ENCODE results near the gene TUBB4B. TPM values are rescaled to one million over a fixed set of nuclear protein-coding genes. Genes with fewer than 3 reads are reported as not detected.
"Not testable (repeated sequence)": the region's sequence is repeated elsewhere in the genome, so short reads cannot be mapped to it uniquely, and the experiment has no call there.

Gene TUBB4B
- total RNA-seq, 4 donors from 2014 or later, result 223 to 390 (median 348) TPM

DNA sequence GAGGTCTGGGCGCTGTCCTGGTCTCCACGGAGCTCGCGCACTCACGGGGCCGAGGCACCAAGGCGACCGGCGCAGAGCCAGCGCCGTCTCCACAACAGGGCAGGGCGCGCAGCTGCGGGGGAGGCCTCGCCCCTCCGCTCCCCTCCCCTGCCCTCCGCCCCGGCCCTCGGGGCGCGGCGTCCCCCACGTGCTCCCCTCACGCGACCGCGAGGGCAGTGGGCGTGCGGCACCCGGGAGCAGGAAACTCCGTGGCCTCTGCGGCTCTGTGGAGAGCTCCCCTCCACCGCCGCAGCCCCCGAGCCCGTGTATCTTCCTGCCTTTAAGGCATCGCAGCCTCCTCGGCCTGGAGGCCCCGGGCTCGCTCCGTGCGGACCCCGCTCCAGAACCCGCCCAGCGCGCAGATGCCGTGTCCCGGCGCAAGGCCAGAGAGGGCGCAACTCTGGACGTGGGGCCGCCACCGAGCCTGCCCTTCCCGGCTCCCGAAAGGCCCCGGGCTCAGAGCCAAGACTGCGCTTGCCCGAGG lies 708 bp upstream of the TUBB4B start:
- Histone ChIP-seq H3K36me3 (peaks cover 0 to 5% (median 0%) of the 10 kb centered on the region in 4 donors), H3K27me3 (no peaks in the 10 kb centered on the region), H3K9me3 (no peaks in the 10 kb centered on the region), H3K27ac (peak overlapping the region; percentile 99 to 100 (median 100)), H3K4me3 (peak overlapping the region; percentile 42 to 78 (median 70)), H3K4me1 (peaks cover 44 to 65% (median 56%) of the 10 kb centered on the region in 4 donors)
- in situ Hi-C loops (cut with MboI; ENCODE audit: low pct_ligation_motif_present in 1 of 4, low pct_unique_long_range_greater_than_20kb in 1 of 4, low sequenced_read_pairs in 3 of 4) (no loop called here), intact Hi-C loops (cut with DNase I; ENCODE audit: low total_unique reads) (no loop called here)
- DNase-seq, result peak; percentile 83
- TF ChIP-seq, protein P1, sequence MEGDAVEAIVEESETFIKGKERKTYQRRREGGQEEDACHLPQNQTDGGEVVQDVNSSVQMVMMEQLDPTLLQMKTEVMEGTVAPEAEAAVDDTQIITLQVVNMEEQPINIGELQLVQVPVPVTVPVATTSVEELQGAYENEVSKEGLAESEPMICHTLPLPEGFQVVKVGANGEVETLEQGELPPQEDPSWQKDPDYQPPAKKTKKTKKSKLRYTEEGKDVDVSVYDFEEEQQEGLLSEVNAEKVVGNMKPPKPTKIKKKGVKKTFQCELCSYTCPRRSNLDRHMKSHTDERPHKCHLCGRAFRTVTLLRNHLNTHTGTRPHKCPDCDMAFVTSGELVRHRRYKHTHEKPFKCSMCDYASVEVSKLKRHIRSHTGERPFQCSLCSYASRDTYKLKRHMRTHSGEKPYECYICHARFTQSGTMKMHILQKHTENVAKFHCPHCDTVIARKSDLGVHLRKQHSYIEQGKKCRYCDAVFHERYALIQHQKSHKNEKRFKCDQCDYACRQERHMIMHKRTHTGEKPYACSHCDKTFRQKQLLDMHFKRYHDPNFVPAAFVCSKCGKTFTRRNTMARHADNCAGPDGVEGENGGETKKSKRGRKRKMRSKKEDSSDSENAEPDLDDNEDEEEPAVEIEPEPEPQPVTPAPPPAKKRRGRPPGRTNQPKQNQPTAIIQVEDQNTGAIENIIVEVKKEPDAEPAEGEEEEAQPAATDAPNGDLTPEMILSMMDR (IDR thresholded peaks at IDR 0.05), result peak in 1 of 5 experiments; percentile 6
- TF ChIP-seq EP300 (IDR thresholded peaks at IDR 0.05; ENCODE audit: low read depth), result no peak
- TF ChIP-seq POLR2AphosphoS5 (IDR thresholded peaks at IDR 0.05), result peak; percentile 20 to 63 (median 60)
- peak; percentile 56 for TF ChIP-seq POLR2A (IDR thresholded peaks at IDR 0.05)
- 1% methylated on average over 55 of the region's 58 CpGs; no CpG with 5 or more reads in 1 of the 2 donors for WGBS, 2 donors (ENCODE audit: low coverage in 1 of 2)

DNA sequence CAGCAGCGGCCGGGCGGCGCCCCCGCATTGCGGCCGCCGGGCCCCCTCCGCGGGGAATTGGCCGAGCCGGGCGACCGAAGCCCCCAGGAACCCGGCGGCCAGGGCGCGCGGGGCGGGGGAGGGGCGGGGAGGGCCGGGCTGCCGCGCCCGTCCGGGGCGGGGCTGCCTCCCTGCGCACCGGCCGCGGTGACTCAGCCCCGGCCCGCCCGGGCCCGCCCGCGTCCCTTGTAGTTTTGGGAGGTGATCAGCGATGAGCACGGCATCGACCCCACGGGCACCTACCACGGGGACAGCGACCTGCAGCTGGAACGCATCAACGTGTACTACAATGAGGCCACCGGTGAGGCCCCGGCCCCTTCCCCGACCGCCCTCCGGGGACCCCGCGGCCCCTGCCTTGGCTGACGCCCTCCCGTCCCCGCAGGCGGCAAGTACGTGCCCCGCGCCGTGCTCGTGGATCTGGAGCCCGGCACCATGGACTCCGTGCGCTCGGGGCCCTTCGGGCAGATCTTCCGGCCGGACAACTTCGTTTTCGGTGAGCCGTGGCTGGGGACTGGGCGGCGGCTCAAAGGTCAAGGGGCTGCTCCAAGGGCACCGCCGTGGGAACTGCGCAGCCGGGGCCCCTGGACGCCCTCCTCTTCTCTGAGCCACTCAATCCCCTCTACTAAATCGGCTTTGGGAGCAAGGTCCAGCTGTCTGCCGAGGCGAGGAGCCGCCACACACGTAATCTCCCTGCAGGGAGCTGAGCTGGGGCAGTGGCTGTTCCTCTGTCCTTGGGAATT lies 592 bp downstream of the TUBB4B start:
- H3K9me3 ChIP-seq, result no peaks in the 10 kb centered on the region
- intact Hi-C loops (cut with DNase I; ENCODE audit: low total_unique reads), result no loop called here
- peak overlapping the region; percentile 49 to 95 (median 74) for H3K4me3 ChIP-seq
- peaks cover 37 to 57% (median 48%) of the 10 kb centered on the region in 4 donors for H3K4me1 ChIP-seq
- H3K36me3 ChIP-seq, result peaks cover 0 to 5% (median 0%) of the 10 kb centered on the region in 4 donors
- H3K27me3 ChIP-seq, result no peaks in the 10 kb centered on the region
- peak; percentile 18 to 78 (median 55) for TF ChIP-seq POLR2AphosphoS5 (IDR thresholded peaks at IDR 0.05)
- TF ChIP-seq EP300 (IDR thresholded peaks at IDR 0.05; ENCODE audit: low read depth), result no peak
- peak; percentile 19 for TF ChIP-seq POLR2A (IDR thresholded peaks at IDR 0.05)
- WGBS, 2 donors (ENCODE audit: low coverage in 1 of 2), result 2% methylated on average over 54 of the region's 83 CpGs; no CpG with 5 or more reads in 1 of the 2 donors
- peak; percentile 80 for DNase-seq
- in situ Hi-C loops (cut with MboI; ENCODE audit: low pct_ligation_motif_present in 1 of 4, low pct_unique_long_range_greater_than_20kb in 1 of 4, low sequenced_read_pairs in 3 of 4), result no loop called here
- peak overlapping the region; percentile 86 to 100 (median 93) for H3K27ac ChIP-seq

DNA sequence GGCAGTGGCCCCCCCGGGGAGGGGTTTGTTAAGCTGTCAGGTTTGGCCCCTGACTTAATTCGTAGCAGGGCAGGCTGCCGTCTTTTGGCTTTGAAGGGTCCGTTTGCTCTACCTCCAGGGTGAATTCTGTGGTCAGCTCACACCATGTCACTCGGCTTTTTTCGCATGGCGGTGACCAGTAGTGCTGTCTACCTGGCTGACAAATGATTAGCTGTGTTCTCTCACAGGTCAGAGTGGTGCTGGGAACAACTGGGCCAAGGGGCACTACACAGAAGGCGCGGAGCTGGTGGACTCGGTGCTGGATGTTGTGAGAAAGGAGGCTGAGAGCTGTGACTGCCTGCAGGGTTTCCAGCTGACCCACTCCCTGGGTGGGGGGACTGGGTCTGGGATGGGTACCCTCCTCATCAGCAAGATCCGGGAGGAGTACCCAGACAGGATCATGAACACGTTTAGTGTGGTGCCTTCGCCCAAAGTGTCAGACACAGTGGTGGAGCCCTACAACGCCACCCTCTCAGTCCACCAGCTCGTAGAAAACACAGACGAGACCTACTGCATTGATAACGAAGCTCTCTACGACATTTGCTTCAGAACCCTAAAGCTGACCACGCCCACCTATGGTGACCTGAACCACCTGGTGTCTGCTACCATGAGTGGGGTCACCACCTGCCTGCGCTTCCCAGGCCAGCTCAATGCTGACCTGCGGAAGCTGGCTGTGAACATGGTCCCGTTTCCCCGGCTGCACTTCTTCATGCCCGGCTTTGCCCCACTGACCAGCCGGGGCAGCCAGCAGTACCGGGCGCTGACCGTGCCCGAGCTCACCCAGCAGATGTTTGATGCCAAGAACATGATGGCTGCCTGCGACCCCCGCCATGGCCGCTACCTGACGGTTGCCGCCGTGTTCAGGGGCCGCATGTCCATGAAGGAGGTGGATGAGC lies 1.4 kb downstream of the TUBB4B start:
- H3K9me3 ChIP-seq, result no peaks in the 10 kb centered on the region
- TF ChIP-seq POLR2A (IDR thresholded peaks at IDR 0.05) (no peak), EP300 (IDR thresholded peaks at IDR 0.05; ENCODE audit: low read depth) (no peak), POLR2AphosphoS5 (IDR thresholded peaks at IDR 0.05) (peak in 2 of 3 donors; percentile 18 to 69)
- TF ChIP-seq, protein P1 (IDR thresholded peaks at IDR 0.05), result no peak
- peak overlapping the region; percentile 49 to 95 (median 74) for H3K4me3 ChIP-seq
- intact Hi-C loops (cut with DNase I; ENCODE audit: low total_unique reads), result no loop called here
- peaks cover 0 to 5% (median 0%) of the 10 kb centered on the region in 4 donors for H3K36me3 ChIP-seq
- WGBS, 2 donors (ENCODE audit: low coverage in 1 of 2), result 58 to 61% methylated on average over 5 to 29 of the region's 36 CpGs
- no peak for DNase-seq
- H3K4me1 ChIP-seq, result peaks cover 29 to 48% (median 39%) of the 10 kb centered on the region in 4 donors
- in situ Hi-C loops (cut with MboI; ENCODE audit: low pct_ligation_motif_present in 1 of 4, low pct_unique_long_range_greater_than_20kb in 1 of 4, low sequenced_read_pairs in 3 of 4), result no loop called here
- peak overlapping the region; percentile 86 to 100 (median 93) for H3K27ac ChIP-seq
- no peaks in the 10 kb centered on the region for H3K27me3 ChIP-seq

DNA sequence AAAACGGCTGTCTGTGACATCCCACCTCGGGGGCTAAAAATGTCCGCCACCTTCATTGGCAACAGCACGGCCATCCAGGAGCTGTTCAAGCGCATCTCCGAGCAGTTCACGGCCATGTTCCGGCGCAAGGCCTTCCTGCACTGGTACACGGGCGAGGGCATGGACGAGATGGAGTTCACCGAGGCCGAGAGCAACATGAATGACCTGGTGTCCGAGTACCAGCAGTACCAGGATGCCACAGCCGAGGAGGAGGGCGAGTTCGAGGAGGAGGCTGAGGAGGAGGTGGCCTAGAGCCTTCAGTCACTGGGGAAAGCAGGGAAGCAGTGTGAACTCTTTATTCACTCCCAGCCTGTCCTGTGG lies 2.2 kb downstream of the TUBB4B start:
- in situ Hi-C loops (cut with MboI; ENCODE audit: low pct_ligation_motif_present in 1 of 4, low pct_unique_long_range_greater_than_20kb in 1 of 4, low sequenced_read_pairs in 3 of 4); H3K36me3 ChIP-seq; intact Hi-C loops (cut with DNase I; ENCODE audit: low total_unique reads); H3K27me3 ChIP-seq; DNase-seq; H3K9me3 ChIP-seq: not testable (repeated sequence)
- Histone ChIP-seq H3K27ac (peak overlapping the region in 1 of 4 donors; percentile 100), H3K4me3 (peak overlapping the region in 1 of 4 donors; percentile 63), H3K4me1 (peaks cover 22 to 41% (median 32%) of the 10 kb centered on the region in 4 donors)
- WGBS, 2 donors (ENCODE audit: low coverage in 1 of 2), result 83% methylated on average over 18 of the region's 18 CpGs; no CpG with 5 or more reads in 1 of the 2 donors
